ENCODE results near the gene MYH4. TPM values are rescaled to one million over a fixed set of nuclear protein-coding genes. Genes with fewer than 3 reads are reported as not detected.

Gene MYH4
- total RNA-seq, 6 experiments from 2014 or later = 0.07 TPM; not detected in 5

- Histone ChIP-seq H3K36me3 (no peaks in the 10 kb centered on the region), H3K27ac (no peak overlapping the region), H3K4me1 (no peaks in the 10 kb centered on the region), H3K4me3 (no peak overlapping the region), H3K27me3 (no peaks in the 10 kb centered on the region), H3K9me3 (no peaks in the 10 kb centered on the region)
- no peak for ATAC-seq
- 42% methylated on average over 4 of the region's 4 CpGs for WGBS (ENCODE audit: insufficient coverage, low coverage, low lambda C conversion rate, missing lambda C conversion rate)
- no peak for DNase-seq
- no peak for TF ChIP-seq POLR2A (IDR thresholded peaks at IDR 0.05)
- no peak for TF ChIP-seq CTCF (IDR thresholded peaks at IDR 0.05)
- intact Hi-C loops (cut with DNase I) = no loop called here
Measured at GRCh38 chr17:10474536-10474935, 5.2 kb upstream of the MYH4 start.

- Histone ChIP-seq H3K4me1 (no peaks in the 10 kb centered on the region), H3K4me3 (no peak overlapping the region), H3K27ac (no peak overlapping the region), H3K36me3 (no peaks in the 10 kb centered on the region), H3K9me3 (no peaks in the 10 kb centered on the region), H3K27me3 (no peaks in the 10 kb centered on the region)
- DNase-seq (no peak), ATAC-seq (no peak)
- WGBS (ENCODE audit: insufficient coverage, low coverage, low lambda C conversion rate, missing lambda C conversion rate) = 62% methylated on average over 1 of the region's 1 CpG
- TF ChIP-seq CTCF (IDR thresholded peaks at IDR 0.05) = no peak
- no peak for TF ChIP-seq POLR2A (IDR thresholded peaks at IDR 0.05)
- intact Hi-C loops (cut with DNase I) = no loop called here
Measured at GRCh38 chr17:10471858-10472257, 2.5 kb upstream of the MYH4 start.

GRCh38 chr17:10463402-10463801 is 6.0 kb downstream of the MYH4 start:
- no peak overlapping the region for H3K27ac ChIP-seq
- DNase-seq = no peak
- H3K4me3 ChIP-seq = no peak overlapping the region
- no peaks in the 10 kb centered on the region for H3K9me3 ChIP-seq
- no peaks in the 10 kb centered on the region for H3K36me3 ChIP-seq
- H3K27me3 ChIP-seq = no peaks in the 10 kb centered on the region
- TF ChIP-seq POLR2A (IDR thresholded peaks at IDR 0.05) = no peak
- no peak for TF ChIP-seq CTCF (IDR thresholded peaks at IDR 0.05)
- intact Hi-C loops (cut with DNase I) = no loop called here
- 43% methylated on average over 4 of the region's 4 CpGs for WGBS (ENCODE audit: insufficient coverage, low coverage, low lambda C conversion rate, missing lambda C conversion rate)
- ATAC-seq = no peak
- no peaks in the 10 kb centered on the region for H3K4me1 ChIP-seq

- 17% methylated on average over 3 of the region's 4 CpGs for WGBS (ENCODE audit: insufficient coverage, low coverage, low lambda C conversion rate, missing lambda C conversion rate)
- ATAC-seq = no peak
- intact Hi-C loops (cut with DNase I) = no loop called here
Measured at GRCh38 chr17:10460062-10460461, 9.3 kb downstream of the MYH4 start.

More at GRCh38 chr17:10460062-10460461, 9.3 kb downstream of the MYH4 start:
- no peak for DNase-seq
- Histone ChIP-seq H3K4me1 (no peaks in the 10 kb centered on the region), H3K9me3 (no peaks in the 10 kb centered on the region), H3K36me3 (no peaks in the 10 kb centered on the region), H3K27me3 (no peaks in the 10 kb centered on the region), H3K4me3 (no peak overlapping the region), H3K27ac (no peak overlapping the region)
- TF ChIP-seq POLR2A (IDR thresholded peaks at IDR 0.05) (no peak), CTCF (IDR thresholded peaks at IDR 0.05) (no peak)
